ENCODE measurements around the gene CFTR. TPM values are rescaled to one million over a fixed set of nuclear protein-coding genes. Genes with fewer than 3 reads are reported as not detected.

CFTR gene
- total RNA-seq, 1 donor from 2014 or later = not detected

- intact Hi-C loops (cut with micrococcal nuclease) = no loop called here
- Mint-ChIP-seq H3K27me3 (no peaks in the 10 kb centered on the region), H3K9me3 (no peaks in the 10 kb centered on the region), H3K27ac (no peak overlapping the region), H3K36me3 (ENCODE audit: low read depth) (no peaks in the 10 kb centered on the region), H3K4me1 (no peaks in the 10 kb centered on the region), H3K4me3 (no peak overlapping the region)
- DNase-seq (no peak), ATAC-seq (ENCODE audit: low read depth) (no peak)
- ChIA-PET CTCF (no interaction called here), POLR2A (no interaction called here)
- no peak for TF ChIP-seq CTCF (IDR thresholded peaks at IDR 0.05)
These were observed 50.6 kb downstream of the CFTR start for GRCh38 chr7:117530390-117530789.

GRCh38 chr7:117531595-117532244 is 51.9 kb downstream of the CFTR start:
- no peak for ATAC-seq (ENCODE audit: low read depth)
- intact Hi-C loops (cut with micrococcal nuclease) = no loop called here
- no peaks in the 10 kb centered on the region for H3K36me3 Mint-ChIP-seq (ENCODE audit: low read depth)

GRCh38 chr7:117538053-117538452 is 58.2 kb downstream of the CFTR start:
- POLR2A ChIA-PET = no interaction called here
- Mint-ChIP-seq H3K36me3 (ENCODE audit: low read depth) (no peaks in the 10 kb centered on the region), H3K4me1 (no peaks in the 10 kb centered on the region), H3K9me3 (no peaks in the 10 kb centered on the region), H3K4me3 (no peak overlapping the region), H3K27me3 (no peaks in the 10 kb centered on the region), H3K27ac (no peak overlapping the region)
- no peak for TF ChIP-seq CTCF (IDR thresholded peaks at IDR 0.05)
- DNase-seq (no peak), ATAC-seq (ENCODE audit: low read depth) (no peak)
- CTCF ChIA-PET = no interaction called here
- intact Hi-C loops (cut with micrococcal nuclease) = no loop called here

More at GRCh38 chr7:117531595-117532244, 51.9 kb downstream of the CFTR start:
- ChIA-PET POLR2A (no interaction called here), CTCF (no interaction called here)
- Mint-ChIP-seq H3K27me3 (no peaks in the 10 kb centered on the region), H3K4me1 (no peaks in the 10 kb centered on the region), H3K4me3 (no peak overlapping the region), H3K9me3 (no peaks in the 10 kb centered on the region), H3K27ac (no peak overlapping the region)
- DNase-seq = no peak
- TF ChIP-seq CTCF (IDR thresholded peaks at IDR 0.05) = no peak

DNA sequence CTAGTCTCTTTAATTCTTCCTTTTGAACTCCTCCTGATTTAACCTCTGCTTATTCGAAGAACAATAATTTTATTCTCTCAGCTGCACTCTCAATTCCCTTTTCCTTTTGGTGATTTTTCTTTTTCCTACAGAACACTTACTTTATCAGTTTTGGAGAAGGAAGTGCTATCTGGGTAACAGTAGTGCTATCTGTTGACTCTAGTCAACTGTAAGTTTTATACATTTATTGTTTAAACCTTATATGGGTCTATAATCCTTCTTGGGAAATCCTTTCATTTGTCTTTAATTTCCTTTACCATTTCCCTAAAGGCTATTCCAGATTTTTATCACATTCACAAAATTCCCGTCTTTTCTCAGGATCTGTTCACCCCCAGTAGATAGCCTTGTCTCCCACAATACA is 64.2 kb downstream of the CFTR start:
- no peaks in the 10 kb centered on the region for H3K36me3 Mint-ChIP-seq (ENCODE audit: low read depth)
- CTCF ChIA-PET = no interaction called here
- POLR2A ChIA-PET = no interaction called here

GRCh38 chr7:117548035-117548434 is 68.2 kb downstream of the CFTR start:
- ChIA-PET POLR2A (no interaction called here), CTCF (no interaction called here)
- no peaks in the 10 kb centered on the region for H3K4me1 Mint-ChIP-seq
- H3K27ac Mint-ChIP-seq = no peak overlapping the region
- no peak for ATAC-seq (ENCODE audit: low read depth)
- H3K9me3 Mint-ChIP-seq = peaks cover 3% of the 10 kb centered on the region
- H3K27me3 Mint-ChIP-seq = no peaks in the 10 kb centered on the region
- no peak overlapping the region for H3K4me3 Mint-ChIP-seq
- DNase-seq = no peak
- no peak for TF ChIP-seq CTCF (IDR thresholded peaks at IDR 0.05)
- intact Hi-C loops (cut with micrococcal nuclease) = no loop called here
- no peaks in the 10 kb centered on the region for H3K36me3 Mint-ChIP-seq (ENCODE audit: low read depth)

More for the DNA sequence above, 64.2 kb downstream of the CFTR start:
- no peaks in the 10 kb centered on the region for H3K27me3 Mint-ChIP-seq
- no peaks in the 10 kb centered on the region for H3K4me1 Mint-ChIP-seq
- ATAC-seq (ENCODE audit: low read depth) (no peak), DNase-seq (no peak)
- H3K9me3 Mint-ChIP-seq = no peaks in the 10 kb centered on the region
- intact Hi-C loops (cut with micrococcal nuclease) = no loop called here
- no peak overlapping the region for H3K4me3 Mint-ChIP-seq
- no peak for TF ChIP-seq CTCF (IDR thresholded peaks at IDR 0.05)
- no peak overlapping the region for H3K27ac Mint-ChIP-seq

Measured in activated B cell treated with CpG ODN at 0.5 μM for 24 hours (primary cell).